SIG-M5 treated with dmso at 0.1 percent for 504 hours (cell line): Measurements from ENCODE around the gene CATSPERD.
"Not testable (repeated sequence)": the region's sequence is repeated elsewhere in the genome, so short reads cannot be mapped to it uniquely, and the experiment has no call there.

ENCODE experiments used
- DNase-seq: peaks from one replicate; lab custom pipeline; 2025; ENCODE audit not compliant: unreplicated experiment; lab: John Stamatoyannopoulos, UW

CATSPERD gene

GRCh38 chr19:5686326-5686646, 34.2 kb upstream of the CATSPERD start:
- DNase-seq, result no peak

DNA sequence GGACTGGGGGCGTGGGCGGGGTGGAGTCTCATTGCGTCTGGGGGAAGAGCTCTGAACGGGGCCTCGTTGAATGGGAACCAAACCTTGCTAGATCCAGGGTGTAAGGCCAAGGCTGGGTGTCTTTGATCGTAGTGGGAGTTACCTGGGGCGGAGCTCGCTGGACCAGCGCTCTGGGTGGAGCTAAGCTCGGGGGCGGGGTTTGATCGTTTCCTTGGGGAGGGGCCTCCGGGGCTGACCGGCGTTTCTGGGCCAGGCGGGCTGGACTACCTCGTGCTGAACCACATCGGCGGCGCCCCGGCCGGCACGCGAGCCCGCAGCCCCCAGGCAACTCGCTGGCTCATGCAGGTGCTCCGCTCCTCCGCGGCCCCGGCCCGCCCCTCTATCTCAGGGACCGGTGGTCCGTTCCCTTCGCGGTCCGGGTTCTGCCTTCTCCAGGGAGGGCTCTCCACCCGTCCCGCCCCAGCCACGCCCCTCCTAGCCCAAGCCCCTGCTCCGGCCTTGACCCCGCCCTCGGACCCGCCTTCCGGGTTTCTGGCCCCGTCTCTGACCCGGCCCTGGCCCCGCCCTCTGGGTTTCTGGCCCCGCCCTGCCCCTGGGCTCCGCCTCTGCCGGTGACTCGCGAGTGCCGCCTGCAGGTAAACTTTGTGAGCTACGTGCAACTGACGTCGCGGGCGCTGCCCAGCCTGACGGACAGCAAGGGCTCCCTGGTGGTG, 33.6 kb upstream of the CATSPERD start:
- DNase-seq, result peak; percentile 89

DNA sequence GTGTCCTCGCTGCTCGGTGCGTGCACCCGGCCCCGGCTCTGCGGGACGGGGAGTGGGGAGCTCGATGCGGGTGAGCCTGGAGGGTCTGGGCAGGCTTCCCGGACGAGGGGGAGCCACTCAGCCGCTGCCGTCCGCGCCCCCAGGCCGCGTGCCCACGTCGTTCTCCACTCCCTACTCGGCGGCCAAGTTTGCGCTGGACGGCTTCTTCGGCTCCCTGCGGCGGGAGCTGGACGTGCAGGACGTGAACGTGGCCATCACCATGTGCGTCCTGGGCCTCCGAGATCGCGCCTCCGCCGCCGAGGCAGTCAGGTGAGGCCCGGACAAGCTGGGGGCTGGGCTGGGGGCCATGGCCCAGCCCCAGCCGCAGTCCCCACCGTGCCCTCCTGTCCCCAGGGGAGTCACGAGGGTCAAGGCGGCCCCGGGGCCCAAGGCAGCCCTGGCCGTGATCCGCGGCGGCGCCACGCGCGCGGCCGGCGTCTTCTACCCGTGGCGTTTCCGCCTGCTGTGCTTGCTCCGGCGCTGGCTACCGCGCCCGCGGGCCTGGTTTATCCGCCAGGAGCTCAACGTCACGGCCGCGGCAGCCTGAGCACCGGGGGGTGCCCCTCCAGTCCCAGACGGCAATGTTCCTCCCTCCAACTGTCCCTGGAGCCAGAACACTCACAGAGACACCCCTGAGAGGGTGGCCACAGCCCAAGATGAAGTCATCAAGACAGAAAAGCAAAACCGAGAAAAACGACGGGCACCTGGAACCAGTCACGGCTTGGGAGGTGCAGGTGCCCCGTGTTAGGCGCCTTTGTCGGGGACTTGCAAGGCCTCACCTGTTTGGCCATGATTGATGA, 32.9 kb upstream of the CATSPERD start:
- no peak for DNase-seq

DNA sequence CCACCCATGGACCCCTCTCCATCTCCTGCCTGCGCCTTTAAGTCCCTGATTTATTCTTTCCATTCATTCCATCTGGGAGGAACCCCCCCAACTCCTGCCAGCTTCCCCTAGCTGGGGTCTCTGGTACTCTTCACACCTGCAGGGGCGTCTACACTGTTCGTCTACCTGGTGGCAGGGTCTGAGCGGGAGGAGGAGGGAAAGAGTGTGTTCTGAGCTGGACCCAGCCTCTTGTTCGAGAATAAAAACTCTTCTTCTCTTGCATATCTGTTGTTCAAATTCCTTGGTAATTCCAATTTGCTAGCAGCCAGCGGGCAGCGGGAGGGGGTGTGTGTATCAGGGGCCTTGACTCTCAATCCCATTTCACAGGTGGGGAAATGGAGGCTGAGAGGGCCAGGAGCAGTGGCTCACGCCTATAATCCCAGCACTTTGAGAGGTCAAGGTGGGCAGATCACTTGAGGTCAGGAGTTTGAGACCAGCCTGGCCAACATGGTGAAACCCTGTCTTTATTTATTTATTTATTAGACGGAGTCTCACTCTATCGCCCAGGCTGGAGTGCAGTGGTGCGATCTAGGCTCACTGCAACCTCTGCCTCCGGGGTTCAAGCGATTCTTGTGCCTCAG, 32.1 kb upstream of the CATSPERD start:
- DNase-seq, result not testable (repeated sequence)

DNA sequence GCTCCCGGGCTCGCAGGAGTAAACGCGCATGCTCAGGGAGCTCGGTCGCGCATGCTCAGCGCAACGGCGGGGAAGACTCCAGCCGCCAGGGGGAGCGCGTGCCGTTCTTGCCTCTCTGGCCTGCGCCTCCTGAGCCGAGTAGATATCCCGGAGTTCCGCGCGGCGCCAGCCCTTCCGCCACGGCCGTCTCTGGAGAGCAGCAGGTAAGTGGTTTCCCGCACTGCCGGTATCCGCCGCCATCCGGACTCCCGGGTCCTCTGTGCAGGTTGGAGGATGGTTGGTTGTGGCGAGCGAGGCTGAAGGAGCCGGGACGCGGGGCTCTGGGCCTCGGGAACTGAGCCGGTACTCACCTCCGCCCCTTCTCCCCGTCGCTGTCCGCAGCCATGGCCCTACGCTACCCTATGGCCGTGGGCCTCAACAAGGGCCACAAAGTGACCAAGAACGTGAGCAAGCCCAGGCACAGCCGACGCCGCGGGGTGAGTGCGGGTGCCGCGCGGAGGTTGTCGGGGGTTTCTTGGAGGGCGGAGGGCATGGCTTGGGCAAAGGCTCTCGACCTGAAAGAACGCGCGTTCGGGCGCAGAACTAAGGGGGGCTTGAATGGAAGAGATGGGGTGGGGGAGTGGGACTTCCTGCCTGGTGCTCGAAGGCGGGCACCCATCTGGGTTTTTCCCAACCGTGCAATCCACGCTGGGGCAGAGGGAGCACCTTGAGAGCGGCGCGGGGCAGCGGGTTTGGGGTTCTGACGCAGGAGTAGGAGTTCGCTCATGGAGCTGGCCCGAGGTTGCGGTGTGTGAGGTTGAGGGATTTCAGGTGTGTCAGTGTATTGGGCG, 30.1 kb upstream of the CATSPERD start, which contains the start of gene RPL36:
TSS of gene RPL36 (plus strand) at position 171 of the 830 bp plus-strand sequence. CDS start at position 384, 213 bp downstream.
- DNase-seq, result peak; percentile 83

DNA sequence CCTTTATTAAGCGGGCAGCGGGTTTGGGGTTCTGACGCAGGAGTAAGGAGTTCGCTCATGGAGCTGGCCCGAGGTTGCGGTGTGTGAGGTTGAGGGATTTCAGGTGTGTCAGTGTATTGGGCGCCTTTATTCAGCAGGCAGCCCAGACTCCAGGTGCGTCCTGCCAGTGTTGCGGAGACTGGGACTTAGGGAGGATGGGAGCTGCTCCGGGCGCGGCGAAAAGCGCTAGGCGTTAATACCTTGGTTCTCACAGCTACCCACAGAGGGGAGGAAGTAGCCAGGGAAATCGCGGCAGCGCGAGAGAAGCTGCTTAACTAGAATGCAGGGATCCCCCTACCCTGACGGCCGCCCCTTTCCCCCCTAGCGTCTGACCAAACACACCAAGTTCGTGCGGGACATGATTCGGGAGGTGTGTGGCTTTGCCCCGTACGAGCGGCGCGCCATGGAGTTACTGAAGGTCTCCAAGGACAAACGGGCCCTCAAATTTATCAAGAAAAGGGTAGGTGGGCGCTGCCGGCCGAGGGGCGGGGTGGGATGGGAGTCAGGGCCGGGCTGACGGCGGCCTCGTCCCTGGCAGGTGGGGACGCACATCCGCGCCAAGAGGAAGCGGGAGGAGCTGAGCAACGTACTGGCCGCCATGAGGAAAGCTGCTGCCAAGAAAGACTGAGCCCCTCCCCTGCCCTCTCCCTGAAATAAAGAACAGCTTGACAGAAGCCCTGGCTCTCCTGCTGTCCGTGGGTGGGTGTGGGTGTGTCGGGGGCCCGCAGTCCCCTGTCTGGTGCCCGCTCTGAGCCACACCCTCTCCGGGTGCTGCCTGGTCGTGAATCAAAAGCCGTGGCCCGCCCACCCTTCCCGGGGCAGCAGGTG, 29.2 kb upstream of the CATSPERD start:
- DNase-seq, result peak; percentile 51

DNA sequence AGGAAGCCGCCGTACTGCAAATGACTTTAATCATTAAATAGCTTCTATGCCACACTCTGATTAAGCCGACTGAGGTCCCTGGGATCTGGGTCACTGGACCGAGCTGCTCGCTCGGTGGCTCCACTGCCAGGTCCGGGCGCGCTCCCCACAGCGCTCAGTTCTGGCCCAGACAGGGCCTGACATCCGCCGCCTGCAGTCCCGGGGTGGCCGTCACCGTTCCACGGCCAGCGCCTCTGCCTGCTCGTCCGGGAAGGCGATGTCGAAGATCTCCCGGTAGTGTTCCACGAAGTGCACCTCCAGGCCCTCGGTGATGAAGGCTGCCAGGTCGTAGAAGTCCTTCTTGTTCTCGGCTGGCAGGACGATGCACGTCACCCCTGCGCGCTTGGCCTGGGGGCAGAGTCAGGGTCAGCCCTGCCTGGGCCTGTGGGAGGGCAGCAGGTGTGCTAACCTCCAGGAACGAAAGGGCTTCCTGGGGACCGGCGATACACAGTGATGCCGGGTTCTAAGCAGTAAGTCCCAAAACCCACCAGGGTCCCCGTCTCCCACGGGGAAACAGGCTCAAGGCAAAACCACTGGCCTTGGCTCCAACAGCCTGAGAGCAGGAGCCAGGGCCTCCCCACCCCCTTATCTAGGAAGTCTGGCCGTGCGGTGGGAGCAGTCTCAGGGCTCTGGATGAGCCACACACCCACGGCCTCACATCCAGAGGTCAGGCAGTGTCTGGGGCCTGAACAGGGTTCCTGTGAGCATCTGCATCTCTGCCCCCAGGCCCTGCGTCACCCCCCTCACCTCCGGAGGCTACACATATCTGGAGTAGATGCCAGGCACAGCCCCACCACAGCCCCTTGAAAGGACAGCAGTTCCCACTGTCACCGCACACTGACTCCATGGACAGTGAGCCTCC, 28.4 kb upstream of the CATSPERD start:
- DNase-seq, result no peak

- no peak for DNase-seq
Measured at GRCh38 chr19:5692723-5693194, 27.7 kb upstream of the CATSPERD start.

- no peak for DNase-seq
Measured at GRCh38 chr19:5693195-5694166, 27.0 kb upstream of the CATSPERD start.

- no peak for DNase-seq
Measured at GRCh38 chr19:5694167-5694955, 26.1 kb upstream of the CATSPERD start.

- no peak for DNase-seq
Measured at GRCh38 chr19:5694956-5695648, 25.3 kb upstream of the CATSPERD start.

DNA sequence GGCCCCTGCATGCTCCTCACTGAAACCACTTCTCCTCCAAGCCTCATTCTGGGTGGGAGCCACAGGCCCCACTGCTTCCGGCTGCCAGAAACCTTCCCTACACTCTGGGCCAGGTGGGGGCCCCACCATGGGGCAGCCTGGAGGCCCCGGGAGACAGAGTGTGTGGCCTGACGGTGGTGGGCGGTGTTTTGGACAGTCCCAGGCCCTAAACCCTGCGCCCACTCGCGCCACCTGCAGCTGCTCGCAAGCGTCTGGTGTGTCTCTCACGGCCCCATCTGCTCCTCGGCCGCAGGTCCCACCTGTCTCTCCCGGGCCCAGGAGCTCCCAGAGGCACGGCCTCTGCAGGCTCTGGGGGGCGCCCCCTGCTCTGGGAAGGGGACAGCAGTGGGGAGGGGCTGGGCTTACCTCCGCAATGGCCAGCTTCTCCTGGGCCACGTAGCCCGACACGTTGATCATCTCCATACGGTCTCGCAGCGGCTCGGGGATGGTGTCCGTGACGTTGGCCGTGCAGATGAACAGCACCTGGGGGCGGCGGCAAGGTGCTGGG, 24.7 kb upstream of the CATSPERD start:
- no peak for DNase-seq

- DNase-seq, result no peak
Measured at GRCh38 chr19:5696196-5697021, 24.0 kb upstream of the CATSPERD start.

DNA sequence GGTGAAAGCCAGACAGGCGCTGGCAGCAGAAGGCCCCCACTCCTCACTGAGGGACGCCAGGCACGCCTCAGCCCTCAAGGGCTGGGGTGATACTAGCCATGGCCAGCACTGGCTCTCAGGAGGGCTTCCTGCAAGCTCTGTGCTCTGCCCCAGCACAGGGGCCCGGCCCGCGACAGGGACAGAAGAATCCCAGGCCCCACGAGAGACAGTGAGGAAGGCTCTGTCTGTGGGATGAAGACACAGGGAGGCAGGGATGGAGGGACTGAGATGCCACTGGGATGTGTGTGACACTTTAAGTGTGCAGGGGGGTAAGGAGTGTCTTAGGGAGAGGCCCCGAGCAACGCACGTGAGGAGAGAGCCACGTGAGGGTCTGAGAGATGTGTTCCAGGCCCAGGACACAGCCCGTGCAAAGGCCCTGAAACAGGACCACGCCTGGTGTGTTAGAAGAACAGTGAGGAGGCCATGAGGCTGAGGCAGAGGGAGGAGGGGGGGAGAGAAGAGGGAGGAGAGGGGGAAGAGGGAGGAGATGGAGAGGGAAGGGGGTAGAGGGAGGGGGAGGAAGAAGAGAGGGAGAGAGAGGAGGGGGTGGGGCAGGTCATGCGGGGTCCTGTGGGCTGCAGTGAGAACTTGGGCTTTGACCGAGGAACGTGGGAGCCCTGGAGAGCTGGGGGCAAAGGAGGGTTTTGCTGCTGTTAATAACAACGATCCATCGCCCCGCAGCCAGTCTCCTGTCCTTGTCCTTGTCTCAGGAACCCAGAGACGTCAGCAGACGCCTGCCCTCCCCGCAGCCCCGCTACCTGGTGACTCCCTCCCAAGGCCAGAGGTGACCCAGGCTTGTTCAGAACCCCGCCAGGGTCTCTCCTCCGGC, 23.2 kb upstream of the CATSPERD start:
- DNase-seq, result no peak
